Bone marrow (tissue), 2 donors: Measurements from ENCODE around the gene RHOF.
"Not testable (repeated sequence)": the region's sequence is repeated elsewhere in the genome, so short reads cannot be mapped to it uniquely, and the experiment has no call there.

Source experiments
- DNase-seq, 2 donors: peaks; one replicate each; lab custom pipeline; 2025; lab: John Stamatoyannopoulos, UW

The RHOF gene

GRCh38 chr12:121792607-121793439 is 665 bp downstream of the RHOF start:
- no peak for DNase-seq

GRCh38 chr12:121791671-121792551 is 1.6 kb downstream of the RHOF start:
- DNase-seq, result no peak

GRCh38 chr12:121790785-121791184 is 2.7 kb downstream of the RHOF start:
- DNase-seq, result not testable (repeated sequence)

GRCh38 chr12:121789800-121790728 is 3.4 kb downstream of the RHOF start:
- peak; percentile 66 to 97 for DNase-seq

GRCh38 chr12:121789233-121789781 is 4.2 kb downstream of the RHOF start:
- DNase-seq, result peak in 1 of 2 donors; percentile 65

GRCh38 chr12:121788176-121788818 is 5.2 kb downstream of the RHOF start:
- no peak for DNase-seq

- DNase-seq, result no peak
These were observed 6.1 kb downstream of the RHOF start for GRCh38 chr12:121787063-121788025.

- DNase-seq, result no peak
These were observed 7.1 kb downstream of the RHOF start for GRCh38 chr12:121786440-121786825.

- no peak for DNase-seq
These were observed 9.0 kb downstream of the RHOF start for GRCh38 chr12:121784460-121784859.

GRCh38 chr12:121783766-121784165 is 9.7 kb downstream of the RHOF start:
- DNase-seq, result no peak

GRCh38 chr12:121781998-121782979 is 11.2 kb downstream of the RHOF start:
- DNase-seq, result peak in 1 of 2 donors; percentile 62

- no peak for DNase-seq
These were observed 11.9 kb downstream of the RHOF start for GRCh38 chr12:121781484-121781997.

- no peak for DNase-seq
These were observed 13.1 kb downstream of the RHOF start for GRCh38 chr12:121780429-121780828.

- DNase-seq, result no peak
These were observed 14.0 kb downstream of the RHOF start for GRCh38 chr12:121779422-121779895.

- no peak for DNase-seq
These were observed 14.7 kb downstream of the RHOF start for GRCh38 chr12:121778567-121779421.

GRCh38 chr12:121776190-121777098 is 17.0 kb downstream of the RHOF start:
- peak; percentile 57 to 69 for DNase-seq
